NCI-H1694 treated with DMSO at 0.1 percent for 48 hours (cell line): ENCODE results near the gene ABCC1.

ENCODE experiments used
- DNase-seq: peaks from one replicate; lab custom pipeline; 2025; lab: John Stamatoyannopoulos, UW

The ABCC1 gene

DNA sequence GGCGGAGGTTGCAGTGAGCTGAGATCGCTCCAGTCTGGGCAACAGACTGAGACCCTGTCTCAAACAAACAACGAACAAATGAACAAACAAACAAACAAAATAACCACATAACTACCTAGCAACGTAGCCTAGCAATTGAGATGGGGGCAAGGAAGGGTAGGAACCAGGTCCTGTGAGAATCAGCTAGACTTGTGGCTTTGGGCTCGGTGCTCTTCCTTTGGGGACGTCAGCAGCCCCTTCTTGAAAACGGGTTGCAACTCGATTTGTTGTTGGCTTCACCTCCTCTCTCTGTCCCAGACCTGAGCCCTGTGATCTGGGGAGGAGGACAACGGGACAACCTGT lies 72.2 kb downstream of the ABCC1 start:
- no peak for DNase-seq

DNA sequence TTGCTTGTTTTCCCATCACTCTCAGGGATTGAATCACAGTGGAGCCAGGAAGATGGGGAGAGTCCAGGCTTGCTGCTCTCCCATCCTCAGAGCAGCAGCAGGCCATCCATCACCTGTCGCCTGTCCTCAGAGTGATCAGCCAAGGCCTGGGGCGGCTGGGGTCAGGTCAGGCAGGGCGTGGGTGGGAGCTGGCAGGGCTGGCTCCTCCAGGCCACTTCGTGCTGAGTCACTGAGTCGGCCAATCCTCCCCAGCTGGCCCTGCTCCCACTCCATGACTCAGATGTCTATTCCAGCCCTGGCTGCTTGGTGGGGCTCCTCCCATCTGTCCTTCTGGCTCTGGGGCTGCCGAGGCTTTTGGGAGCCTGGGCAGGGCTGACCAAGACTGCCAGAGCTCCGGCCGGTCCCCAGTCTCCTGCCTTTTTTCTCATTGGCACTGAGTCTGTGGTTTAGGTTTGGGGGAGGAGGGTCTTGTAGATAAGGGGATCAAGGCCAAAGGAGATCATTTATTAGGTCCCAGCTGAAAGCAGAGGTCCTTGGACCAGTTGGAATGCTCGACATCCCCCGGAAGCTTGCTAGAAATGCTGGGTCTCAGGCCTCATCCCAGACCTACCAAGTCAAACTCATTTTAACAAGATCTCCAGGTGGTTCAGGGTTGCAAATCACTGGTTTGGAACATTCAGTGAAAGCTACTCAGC lies 72.7 kb downstream of the ABCC1 start:
- DNase-seq: no peak

DNA sequence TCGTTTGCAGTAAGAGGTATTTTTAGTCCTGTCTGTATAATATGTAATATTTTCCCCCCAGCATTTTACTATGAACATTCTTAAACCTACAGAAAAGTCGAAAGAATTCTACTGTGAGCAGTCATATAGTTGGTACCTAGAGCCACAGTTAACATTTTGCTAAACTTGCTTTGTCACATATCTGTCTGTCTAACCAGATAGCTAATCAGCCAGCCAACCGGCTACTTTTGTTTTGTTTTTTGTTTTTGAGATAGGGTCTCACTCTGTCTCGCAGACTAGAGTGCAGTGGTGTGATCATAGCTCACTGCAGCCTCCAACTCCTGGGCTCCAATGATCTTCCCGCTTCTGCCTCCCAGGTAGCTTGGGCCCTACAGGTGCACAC lies 73.3 kb downstream of the ABCC1 start:
- DNase-seq: peak; percentile 1

DNA sequence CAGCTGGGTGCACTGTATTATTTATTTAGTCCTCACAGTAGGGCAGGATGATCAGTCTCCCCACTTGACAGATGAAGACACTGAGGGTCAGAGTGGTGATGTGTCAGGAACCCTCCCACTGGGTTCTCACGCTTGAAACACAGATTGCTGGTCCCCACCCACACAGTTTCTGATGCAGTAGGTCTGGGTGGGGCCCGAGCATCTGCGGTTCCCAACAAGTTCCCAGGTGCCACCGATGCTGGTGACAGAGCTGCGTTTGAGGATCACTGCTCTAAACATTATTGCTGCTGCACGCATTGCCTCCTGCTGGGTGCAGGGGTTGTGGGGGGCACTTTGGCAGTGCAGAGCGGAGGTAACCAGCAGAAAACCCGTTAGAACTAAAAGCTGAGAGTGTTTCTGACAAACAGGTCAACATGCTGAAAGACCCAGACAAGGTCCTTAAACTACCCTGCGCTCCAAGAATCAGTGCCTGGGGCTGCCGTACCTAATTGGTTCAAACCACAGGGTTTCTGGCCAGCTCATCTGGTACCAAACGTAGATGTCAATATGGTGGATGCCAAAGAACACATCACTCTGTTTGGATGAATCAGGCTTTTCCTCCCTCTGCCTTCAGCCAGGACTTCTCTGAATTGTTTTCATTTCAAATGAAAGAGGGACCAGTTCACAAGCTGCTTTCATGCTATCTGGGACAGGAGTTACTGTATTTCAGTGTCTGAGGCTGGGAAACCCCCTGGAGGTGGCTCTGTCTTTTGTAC lies 76.0 kb downstream of the ABCC1 start:
- no peak for DNase-seq

DNA sequence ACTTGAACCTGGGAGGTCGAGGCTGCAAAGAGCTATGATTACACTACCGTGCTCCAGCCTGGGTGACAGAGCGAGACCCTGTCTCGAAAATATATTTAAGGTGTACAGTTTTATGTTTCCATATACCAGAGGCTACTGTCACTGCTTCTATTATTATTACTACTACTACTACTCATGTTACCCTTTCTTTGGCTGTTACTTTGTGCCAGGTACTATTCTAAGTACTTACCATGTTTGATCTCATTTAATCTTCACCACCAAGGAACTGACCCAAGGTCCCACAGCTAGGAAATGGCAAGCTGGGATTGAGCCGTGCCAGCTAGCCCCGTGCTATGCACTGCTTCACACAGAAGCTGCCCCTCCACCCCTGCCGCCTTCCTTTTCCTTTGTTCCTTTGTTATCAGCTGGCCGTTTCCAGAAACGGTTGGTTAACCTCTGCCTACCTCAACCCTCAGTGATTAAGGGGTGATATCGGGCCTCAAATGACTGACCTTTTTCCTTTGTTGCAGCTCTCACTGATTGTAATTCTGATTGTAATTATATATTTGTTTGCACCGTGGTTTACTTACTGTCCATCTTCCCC lies 78.4 kb downstream of the ABCC1 start:
- no peak for DNase-seq

DNA sequence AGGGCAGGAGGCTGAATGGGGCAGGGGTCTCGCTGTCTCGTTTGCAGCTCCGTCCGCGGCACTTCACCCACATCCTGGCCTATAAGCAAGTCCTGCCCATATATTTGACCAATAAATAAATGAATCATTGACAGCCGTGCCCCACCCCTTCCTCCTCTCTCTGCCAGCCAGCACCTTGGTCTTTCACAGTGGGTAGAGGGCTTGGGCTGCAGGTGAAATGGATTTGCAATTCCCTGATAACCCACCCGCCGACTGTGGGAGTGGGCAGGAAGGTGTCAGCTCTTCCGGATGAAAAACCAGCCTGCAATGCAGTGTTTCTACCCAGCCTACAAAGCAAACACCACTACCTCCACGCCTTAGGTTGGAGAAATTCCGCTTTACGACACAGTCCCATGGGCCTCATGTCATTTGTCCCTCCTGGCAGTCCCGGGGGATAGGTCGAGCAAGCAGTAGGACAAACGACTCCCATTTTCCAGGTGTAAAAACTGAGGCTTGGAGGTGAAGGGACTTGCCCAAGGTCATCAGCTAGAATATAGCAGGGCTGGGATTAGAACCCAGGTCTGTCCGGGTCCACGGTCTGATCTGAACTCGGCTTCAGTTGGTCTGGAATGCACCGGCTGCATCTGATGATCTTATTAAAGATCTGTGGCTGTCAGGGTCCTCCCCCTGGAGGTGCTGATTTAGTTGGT lies 79.0 kb downstream of the ABCC1 start:
- DNase-seq: no peak

DNA sequence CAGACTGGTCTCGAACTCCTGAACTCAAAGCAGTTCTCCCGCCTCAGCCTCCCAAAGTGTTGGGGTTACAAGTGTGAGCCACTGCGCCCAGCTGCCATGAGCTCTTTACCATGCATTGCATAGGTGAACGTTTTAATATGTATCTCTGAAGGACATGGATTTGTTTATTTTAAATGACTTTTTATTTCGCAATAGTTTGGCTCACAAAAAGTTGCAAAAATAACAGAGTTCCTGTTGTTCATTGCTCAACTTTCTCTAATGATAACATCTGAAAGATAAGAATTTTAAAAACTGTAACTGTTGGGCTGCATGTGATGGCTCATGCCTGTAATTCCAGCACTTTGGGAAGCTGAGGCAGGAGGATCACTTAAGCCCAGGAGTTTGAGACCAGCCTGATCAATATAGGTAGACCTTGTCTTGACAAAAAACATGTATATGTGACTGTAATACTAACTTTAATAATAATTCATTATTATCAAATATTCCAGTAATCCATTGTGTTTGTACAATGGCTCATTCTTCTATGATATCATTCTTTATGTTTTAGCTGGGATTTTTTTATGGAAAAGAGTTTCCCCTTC lies 80.1 kb downstream of the ABCC1 start:
- DNase-seq: no peak

DNA sequence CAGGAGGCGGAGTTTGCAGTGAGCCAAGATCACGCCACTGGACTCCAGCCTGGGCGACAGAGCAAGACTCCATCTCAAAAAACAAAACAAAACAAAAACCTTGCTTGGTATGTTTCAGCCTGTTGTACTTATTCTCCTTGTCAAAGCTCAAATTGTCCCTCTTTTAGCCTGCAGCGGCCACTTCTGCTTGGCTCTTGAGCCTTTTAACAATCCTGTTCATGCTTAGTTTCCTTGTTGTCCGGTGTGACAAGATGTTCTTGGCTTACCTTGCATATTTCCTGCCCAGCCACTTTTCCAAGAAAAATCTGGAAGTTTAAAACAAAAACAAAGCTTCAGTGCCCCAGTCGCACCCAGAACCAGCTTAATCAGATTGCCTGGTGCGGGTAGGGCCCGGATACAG lies 81.0 kb downstream of the ABCC1 start:
- DNase-seq: no peak

DNA sequence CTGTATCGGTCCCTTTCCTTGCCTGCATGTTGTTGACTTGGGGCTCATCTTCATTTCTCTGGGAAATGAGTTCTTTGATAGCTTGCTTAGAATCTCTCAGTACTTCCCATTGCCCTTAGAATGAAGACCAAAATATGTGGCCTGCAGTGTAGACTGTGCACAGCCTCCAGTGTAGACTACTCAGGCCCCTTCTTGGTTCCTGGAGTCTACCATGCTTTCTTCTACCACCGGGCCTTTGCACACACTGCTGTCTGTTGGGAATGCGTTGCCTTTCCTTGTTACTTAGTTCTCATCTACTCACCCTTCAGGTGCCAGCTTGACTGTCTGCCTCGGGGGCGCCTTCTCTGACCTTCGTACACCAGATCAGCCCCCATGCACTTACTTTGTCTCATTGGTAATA lies 82.0 kb downstream of the ABCC1 start:
- DNase-seq: no peak

DNA sequence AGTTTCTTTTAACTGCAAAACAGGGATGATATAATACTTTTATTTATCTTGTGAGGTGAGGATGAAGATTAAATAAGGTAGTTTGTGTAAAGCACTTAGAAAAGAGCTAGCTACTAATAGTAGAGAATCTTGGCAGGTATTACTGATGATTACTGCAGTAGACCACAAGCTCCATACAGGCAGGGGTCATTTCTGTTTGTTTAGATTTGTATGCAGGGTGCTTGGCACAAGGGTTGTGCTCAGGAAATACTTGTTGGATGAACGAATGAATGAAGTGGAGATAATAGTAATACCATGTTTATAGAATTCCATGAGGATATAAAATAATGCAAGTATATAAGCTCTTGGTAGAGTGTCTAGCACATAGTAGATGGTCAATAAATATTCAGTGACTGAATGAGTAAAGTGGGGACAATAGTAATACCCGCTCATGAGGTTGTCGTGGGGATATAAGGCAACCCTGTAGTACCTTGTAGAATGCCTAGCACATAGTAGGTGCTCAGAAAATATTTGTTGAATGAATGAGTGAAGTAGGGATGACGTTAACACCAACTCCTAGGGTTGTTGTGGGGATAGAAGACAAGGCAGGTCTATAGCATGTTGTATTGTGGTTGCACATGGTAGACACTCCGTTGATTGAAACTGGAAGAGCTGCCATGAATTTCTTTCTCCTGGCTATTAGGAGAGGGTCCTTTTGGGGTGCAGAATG lies 83.0 kb downstream of the ABCC1 start:
- no peak for DNase-seq

DNA sequence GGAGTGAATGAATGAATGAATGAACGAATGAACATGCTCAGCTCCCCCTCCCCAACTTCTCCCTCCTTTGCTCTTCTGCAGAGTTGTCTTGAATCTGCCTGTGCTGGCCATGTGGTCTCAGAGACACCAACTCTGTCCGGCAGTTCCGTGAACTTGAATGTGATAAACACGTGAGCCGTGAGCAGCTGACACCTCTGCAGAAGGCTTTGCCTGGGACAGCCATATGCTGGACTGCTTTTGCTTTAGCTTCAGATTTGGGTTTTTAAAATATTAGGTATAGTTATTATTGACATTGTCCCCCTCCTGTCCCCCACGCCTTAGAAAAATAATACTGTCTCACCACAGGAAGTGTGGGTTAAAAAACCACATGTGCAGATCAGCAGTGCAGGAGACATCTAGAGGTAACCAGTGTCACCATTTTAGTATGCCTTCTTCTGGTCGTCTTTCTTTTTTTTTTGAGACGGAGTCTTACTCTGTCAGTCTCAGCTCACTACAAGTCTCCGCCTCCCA lies 83.8 kb downstream of the ABCC1 start:
- no peak for DNase-seq

DNA sequence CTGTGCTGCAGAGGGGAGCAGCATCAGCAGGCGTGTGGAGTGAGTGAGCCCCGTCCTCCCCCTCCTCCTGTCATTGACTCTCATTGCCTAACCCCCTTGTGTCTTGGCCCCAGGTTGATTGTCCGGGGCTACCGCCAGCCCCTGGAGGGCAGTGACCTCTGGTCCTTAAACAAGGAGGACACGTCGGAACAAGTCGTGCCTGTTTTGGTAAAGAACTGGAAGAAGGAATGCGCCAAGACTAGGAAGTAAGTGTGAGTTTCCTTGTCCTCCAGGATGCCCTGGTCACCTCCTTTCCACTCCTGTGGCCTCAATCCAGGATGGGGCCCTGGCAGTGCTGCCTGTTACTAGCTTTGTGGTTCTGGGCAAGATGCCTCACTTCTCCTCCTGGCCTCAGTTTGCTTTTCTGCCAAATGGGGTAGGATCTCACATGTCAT lies 87.0 kb downstream of the ABCC1 start:
- no peak for DNase-seq

DNA sequence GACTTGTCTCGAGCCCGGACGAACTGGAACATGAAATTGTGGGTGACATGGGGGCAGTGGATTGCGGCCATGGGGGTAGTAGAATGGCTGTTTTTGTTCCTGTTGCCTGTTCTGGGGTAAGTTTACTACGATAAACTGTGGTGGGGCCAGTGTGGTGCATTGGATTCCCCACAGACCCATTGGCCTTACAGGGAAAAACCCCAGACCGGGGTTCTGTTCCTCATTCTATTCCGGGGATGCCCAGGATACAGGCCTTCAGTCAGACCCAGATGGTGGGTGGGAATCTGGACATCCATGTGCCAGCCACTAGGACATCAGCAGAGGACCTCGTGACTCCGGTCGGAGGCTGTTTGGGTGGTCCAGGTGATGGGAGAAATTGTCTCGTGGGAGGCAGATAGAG lies 88.1 kb downstream of the ABCC1 start:
- no peak for DNase-seq

DNA sequence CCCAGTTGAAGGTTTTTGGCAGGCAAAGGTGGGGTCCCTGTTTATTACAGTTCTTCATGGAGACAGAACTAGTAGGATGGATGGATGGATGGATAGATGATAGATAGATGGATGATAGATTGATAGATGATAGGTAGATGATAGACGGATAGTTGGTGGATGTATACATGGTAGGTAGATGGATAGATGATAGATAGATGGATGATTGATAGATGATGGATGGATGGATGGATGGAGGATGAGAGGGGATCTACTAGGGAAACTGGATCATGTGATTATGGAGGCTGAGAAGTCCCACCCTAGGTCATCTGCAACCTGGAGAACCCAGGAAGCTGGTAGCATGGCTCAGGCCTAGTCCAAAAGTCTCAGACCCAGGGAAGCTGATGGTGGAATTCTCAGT lies 88.6 kb downstream of the ABCC1 start:
- no peak for DNase-seq

DNA sequence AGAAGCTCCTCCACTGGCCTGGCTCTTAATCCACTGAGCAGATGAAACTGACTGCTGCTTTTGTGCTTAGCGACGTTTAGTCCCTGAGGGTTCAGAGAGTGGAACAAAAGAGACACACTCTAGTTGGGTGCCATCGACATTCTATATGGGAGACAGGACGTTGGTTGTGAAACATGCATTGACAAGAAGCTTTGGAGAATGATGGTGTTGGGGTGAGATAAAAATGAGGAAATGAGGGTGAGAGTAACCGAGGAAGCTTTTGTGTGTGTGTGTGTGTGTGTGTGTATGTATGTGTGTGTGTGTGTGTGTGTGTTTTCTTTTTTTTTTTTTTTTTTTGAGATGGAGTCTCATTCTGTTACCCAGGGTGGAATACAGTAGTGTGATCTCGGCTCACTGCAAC lies 89.5 kb downstream of the ABCC1 start:
- DNase-seq: no peak

DNA sequence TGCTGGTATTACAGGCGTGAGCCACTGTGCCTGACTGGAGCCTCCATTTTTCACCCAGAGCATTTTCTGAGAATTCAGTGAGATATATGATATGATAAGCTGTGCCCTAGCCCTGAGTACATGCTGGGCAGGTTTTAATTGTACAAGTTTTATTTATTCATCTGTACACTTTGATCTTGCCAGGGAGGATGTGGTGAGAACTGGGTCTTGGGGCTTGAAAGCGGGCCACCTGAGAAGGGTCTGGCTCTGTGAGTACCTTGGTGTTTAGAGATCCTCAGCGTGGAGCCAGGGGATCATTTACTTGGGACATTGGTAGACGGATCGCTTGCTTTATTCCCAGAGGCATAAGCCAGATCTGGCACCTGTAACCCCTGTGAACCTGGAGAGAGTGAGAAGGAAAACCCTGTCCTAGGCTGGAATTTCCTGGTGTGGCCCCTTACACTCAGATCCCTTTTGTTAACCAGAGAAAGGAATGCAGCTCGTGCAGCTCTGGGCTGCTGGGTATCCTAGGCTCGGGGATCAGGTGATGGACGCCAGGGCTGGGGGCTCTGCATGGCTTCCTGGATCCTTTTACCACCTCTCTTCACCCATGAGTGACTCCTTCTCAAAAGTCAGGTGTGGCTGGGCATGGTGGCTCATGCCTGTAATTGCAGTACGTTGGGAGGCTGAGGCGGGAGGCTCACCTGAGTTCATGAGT lies 91.9 kb downstream of the ABCC1 start:
- DNase-seq: no peak

DNA sequence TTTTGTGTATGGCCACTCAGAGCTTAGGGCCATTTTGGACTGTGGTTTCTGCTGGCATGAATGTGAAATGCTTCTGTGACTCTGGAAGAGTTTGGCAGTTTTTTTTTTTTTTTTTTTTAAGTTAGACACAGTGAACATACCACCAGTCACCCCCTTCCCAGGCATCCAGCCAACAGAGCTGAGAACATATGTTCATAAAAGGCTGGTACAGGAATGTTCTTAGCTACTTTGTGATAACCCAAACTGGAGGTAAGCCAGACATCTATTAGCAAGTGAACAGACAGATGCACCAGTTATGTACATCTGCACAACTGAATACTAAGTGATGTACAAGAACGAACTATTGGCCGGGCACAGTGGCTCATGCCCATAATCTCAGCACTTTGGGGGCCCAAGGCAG lies 92.7 kb downstream of the ABCC1 start:
- DNase-seq: peak; percentile 95

DNA sequence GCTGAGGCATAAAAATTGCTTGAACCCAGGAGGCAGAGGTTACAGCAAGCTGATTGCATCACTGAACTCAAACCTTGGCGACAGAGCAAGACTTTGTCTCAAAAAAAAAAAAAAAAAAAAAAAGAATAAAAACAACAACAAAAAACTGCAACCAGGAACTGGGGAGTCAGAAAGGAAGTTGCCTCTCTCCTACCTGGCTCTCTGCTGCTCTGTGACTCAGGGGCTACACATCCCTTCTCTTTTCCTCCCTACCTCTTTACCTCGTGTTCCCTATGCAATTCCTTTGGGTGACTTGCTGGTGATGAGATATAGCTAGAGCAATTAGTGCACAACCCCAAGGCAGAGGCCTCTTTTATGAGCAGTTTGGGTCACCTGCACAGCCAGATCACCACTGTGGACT lies 95.9 kb downstream of the ABCC1 start:
- DNase-seq: no peak

DNA sequence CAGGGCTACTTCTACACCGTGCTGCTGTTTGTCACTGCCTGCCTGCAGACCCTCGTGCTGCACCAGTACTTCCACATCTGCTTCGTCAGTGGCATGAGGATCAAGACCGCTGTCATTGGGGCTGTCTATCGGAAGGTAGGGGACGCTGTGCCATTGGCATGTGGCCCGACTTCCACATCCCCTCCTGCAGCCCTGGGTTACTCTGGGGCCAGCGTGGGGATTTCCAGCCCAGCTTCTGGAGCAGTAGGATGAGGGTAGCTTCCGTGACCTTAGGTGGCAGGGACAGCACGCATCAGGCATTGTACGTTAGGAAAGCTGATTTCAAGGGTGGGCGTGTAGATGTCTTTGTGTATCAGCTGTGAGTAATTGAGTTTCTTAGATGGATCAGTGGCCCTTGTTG lies 96.5 kb downstream of the ABCC1 start:
- DNase-seq: no peak

DNA sequence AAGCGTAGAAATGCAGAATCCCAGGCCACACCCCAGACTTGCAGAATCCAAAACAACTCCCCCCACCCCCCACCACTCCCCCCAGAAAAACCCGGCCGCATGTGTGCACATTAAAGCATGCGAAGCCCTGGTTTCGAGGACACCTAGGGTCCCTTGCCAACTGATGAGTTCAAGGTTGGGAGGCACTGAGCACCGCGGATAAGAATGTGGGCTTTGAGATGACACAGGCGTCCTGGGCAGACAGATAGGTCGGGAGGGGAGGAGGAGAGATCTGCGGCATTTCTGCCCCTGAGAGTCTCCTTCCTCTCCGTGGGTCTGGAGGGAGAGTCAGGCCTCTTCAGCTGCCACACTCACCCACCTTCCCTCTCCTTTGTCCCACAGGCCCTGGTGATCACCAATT lies 98.3 kb downstream of the ABCC1 start:
- no peak for DNase-seq

DNA sequence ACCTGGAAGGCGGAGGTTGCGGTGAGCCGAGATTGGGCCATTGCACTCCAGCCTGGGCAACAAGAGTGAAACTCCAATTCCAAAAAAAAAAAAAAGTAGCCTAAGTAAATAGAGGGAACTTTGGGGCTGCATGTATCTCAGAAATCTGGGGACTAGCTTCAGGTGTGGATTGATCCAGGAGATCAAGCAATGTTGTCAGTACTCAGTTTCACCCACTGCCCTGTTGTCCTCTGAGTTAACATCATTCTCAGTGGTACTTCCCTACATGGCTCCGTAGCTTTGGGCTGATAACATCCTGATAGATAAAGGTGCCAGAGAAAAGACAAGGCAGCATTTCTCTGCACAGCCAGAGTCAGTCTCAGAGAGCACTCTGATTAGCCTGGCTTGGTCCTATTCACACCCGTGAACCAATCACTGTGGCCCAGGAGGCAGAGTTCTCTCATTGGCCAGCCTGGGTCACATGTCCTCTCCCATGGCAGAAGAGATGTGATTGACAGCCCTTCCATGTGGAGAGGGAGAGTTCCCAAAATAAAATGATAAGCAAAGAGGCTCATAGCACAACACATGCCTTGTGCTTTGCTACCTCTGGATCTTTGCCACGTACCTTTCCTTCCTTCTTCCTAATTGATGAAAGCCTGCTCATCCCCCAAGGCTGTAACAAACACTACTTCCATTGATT lies 99.6 kb downstream of the ABCC1 start:
- DNase-seq: no peak
